Middle frontal gyrus (tissue), 1 donor: ENCODE data around the gene APLP1.
"Not testable (repeated sequence)": the region's sequence is repeated elsewhere in the genome, so short reads cannot be mapped to it uniquely, and the experiment has no call there.

Experiments used
- DNase-seq: peaks from one replicate; pipeline ENCODE4 v3.0.0-alpha.2; 2015; ENCODE audit warnings: low spot score; ENCODE audit errors: extremely low spot score

Gene APLP1

GRCh38 chr19:35868172-35868822 is at the start of gene APLP1:
TSS of gene APLP1 (plus strand) at chr19:35868574. CDS start at chr19:35868637, 63 bp downstream.
- peak; percentile 81 for DNase-seq

GRCh38 chr19:35822579-35822978 is 45.8 kb upstream of the APLP1 start:
- DNase-seq: no peak

GRCh38 chr19:35824150-35824549 is 44.2 kb upstream of the APLP1 start:
- DNase-seq: no peak

- no peak for DNase-seq
These were observed 39.6 kb upstream of the APLP1 start for GRCh38 chr19:35828692-35829301.

- no peak for DNase-seq
These were observed 37.4 kb upstream of the APLP1 start for GRCh38 chr19:35830986-35831385.

GRCh38 chr19:35832054-35832453 is 36.3 kb upstream of the APLP1 start:
- DNase-seq: no peak

- DNase-seq: no peak
These were observed 34.4 kb upstream of the APLP1 start for GRCh38 chr19:35833972-35834371.

GRCh38 chr19:35836096-35836495 is 32.3 kb upstream of the APLP1 start:
- not testable (repeated sequence) for DNase-seq

GRCh38 chr19:35841961-35842595 is 26.3 kb upstream of the APLP1 start:
- no peak for DNase-seq

GRCh38 chr19:35842666-35843272 is 25.6 kb upstream of the APLP1 start:
- no peak for DNase-seq

- DNase-seq: no peak
These were observed 24.5 kb upstream of the APLP1 start for GRCh38 chr19:35843676-35844481.

- no peak for DNase-seq
These were observed 23.7 kb upstream of the APLP1 start for GRCh38 chr19:35844482-35845214.

- DNase-seq: no peak
These were observed 22.9 kb upstream of the APLP1 start for GRCh38 chr19:35845215-35846037.

GRCh38 chr19:35846038-35846668 is 22.2 kb upstream of the APLP1 start:
- DNase-seq: no peak

GRCh38 chr19:35847911-35848310 is 20.5 kb upstream of the APLP1 start:
- no peak for DNase-seq

GRCh38 chr19:35848486-35848885 is 19.9 kb upstream of the APLP1 start:
- no peak for DNase-seq

- DNase-seq: no peak
These were observed 19.4 kb upstream of the APLP1 start for GRCh38 chr19:35848919-35849505.

GRCh38 chr19:35851213-35852028 is 17.0 kb upstream of the APLP1 start:
- DNase-seq: no peak
